WTC11 (cell line): ENCODE results near the gene HARS2.
"Not testable (repeated sequence)": the region's sequence is repeated elsewhere in the genome, so short reads cannot be mapped to it uniquely, and the experiment has no call there.

ENCODE experiments used
- CTCF ChIP-seq: fragments of 200-600 bp; IDR thresholded peaks from 2 replicates; pipeline ENCODE4 v1.8.0; 2022; ENCODE audit warnings: antibody characterized with exemption
- ETV6 ChIP-seq: sonication (generic); formaldehyde crosslinking; IDR thresholded peaks from 2 replicates; pipeline ENCODE4 v1.8.1; 2022; ENCODE audit warnings: mild to moderate bottlenecking, missing genetic modification reagents
- MAX ChIP-seq: sonication (generic); formaldehyde crosslinking; IDR thresholded peaks from 2 replicates; pipeline ENCODE4 v1.8.0; 2022; ENCODE audit warnings: mild to moderate bottlenecking, missing genetic modification reagents
- MYBL2 ChIP-seq: sonication (generic); formaldehyde crosslinking; IDR thresholded peaks from 2 replicates; pipeline ENCODE4 v1.8.1; 2023; ENCODE audit warnings: mild to moderate bottlenecking, moderate library complexity, missing genetic modification reagents
- NFATC4 ChIP-seq: fragments of 250-450 bp; sonication (Bioruptor Pico); IDR thresholded peaks from 2 replicates; pipeline ENCODE4 v1.9.0; 2021; ENCODE audit warnings: mild to moderate bottlenecking
- SMAD3 ChIP-seq: sonication (generic); formaldehyde crosslinking; IDR thresholded peaks from 2 replicates; pipeline ENCODE4 v1.8.0; 2022; ENCODE audit warnings: missing genetic modification reagents, mild to moderate bottlenecking, borderline replicate concordance
- SMAD4 ChIP-seq: sonication (generic); formaldehyde crosslinking; IDR thresholded peaks from 2 replicates; pipeline ENCODE4 v1.8.0; 2022; ENCODE audit warnings: mild to moderate bottlenecking, missing genetic modification reagents
- TEAD4 ChIP-seq: sonication (generic); formaldehyde crosslinking; IDR thresholded peaks from 2 replicates; pipeline ENCODE4 v1.8.0; 2022; ENCODE audit warnings: mild to moderate bottlenecking, missing genetic modification reagents
- USF2 ChIP-seq: sonication (generic); formaldehyde crosslinking; IDR thresholded peaks from 2 replicates; pipeline ENCODE4 v1.8.1; 2023; ENCODE audit warnings: mild to moderate bottlenecking, missing genetic modification reagents, moderate library complexity

GRCh38 chr5:140660371-140660770, 30.9 kb upstream of the HARS2 start:
- TF ChIP-seq CTCF; ETV6 (CRISPR knock-in tag); SMAD4 (CRISPR knock-in tag); USF2; NFATC4 (CRISPR knock-in tag); TEAD4 (CRISPR knock-in tag); SMAD3 (CRISPR knock-in tag); MYBL2 (CRISPR knock-in tag); MAX (CRISPR knock-in tag): not testable (repeated sequence)
